COR-L47 (cell line): ENCODE data around the gene PRKN.

Experiments used
- DNase-seq: peaks from one replicate; lab custom pipeline; 2025; lab: John Stamatoyannopoulos, UW

Gene PRKN

DNA sequence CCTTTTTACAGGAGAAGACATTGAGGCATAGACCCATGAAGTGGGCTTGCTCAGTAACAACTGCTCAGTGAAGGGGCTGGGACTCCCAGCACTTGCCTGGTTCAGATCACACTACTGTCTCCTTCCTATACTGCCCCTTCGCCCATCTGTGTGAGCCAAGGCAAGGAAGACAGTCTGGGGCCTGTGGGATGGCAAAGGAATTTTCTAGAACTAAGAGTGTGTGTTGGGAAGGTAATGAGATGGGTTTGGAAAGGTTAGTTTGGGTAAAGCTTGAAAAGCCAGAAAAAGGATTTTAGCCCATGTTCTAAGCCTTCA, 1240.4 kb downstream of the PRKN start:
- no peak for DNase-seq

DNA sequence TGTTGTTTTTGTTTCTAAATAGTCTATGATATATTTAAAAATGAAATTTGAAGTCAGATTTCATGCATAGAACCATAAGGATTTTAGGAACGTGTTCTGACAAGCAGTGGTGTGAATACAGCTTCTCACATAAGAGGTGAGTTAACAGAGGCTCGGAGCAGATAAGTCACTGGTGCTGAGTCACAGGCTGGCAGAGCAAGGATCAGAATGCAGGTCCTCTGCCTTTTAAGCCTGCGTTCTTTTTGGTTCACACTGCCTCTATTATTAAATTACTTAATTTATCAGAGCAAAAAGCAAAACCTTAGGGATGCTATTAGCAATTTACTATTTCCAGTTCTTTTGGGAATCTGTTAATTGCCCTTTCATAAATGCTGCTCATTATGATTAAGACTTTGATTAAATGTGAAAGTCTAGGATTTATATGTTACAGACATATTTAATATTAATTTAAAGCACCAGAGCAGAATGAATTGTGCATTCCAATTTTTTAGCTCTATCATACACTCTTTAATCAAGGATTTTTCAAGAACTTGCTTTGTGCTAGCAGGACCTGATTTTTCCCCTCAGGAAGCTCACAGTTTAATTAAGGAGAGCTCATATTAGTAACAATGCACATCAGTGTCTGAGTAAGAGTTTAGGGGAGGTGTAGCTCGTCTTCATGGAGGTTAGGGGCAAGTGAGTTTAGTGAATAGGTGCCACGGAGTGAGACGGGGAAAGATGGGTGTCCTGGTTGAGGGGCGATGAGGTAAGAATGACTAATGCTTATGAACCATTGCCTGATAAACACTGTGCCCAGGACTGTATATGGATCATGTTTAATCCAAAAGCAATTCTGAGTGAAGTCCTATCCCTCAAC, 1241.0 kb downstream of the PRKN start:
- no peak for DNase-seq

DNA sequence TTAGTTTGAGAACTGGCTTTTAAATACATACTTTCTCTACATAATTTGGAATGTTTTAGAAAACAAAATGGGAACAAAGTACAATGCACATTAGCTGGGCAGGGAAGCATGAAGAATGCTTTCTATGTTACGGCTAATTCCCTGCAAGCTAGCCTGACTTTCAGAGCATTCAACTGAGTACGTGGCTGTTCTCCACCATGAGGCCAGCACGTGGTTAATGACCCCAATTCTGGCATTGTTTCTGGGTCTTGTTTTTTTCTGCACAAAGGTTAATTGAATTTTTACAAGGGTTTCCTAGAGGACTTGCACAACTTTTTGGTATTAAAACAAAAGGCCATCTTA, 1245.1 kb downstream of the PRKN start:
- DNase-seq: no peak

DNA sequence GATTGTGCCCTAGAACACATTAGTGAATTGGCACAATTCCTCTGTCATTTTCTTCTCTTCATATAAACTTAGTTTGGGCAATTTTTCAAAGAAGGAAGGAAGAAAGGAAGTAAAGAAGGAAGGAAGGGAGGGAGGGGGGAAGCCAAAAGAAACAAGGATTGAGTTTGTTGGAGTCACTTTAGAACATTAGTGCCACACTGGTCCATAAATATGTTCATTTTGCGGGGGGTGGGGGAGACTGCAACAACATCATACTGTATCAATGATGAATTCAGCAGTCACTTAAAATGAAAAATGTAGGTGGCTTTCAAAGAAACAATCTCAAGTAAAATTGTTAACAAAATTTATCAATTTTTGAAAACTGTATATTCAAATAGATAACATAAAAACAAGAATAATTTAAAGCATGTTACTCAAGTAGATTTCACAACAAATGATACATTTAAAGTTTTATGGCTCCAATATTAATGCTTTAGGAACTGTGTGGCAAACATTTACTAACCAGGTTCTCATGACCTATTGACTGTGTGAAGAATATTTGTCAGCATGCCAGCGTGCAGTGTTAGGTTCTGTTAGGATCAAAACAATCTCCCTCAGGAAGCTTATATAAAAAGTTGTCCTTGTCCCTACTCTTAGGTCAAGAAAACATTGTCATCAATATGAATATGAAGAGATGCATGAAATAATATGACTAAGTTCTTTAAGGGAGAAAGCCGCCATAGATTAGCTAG, 1245.6 kb downstream of the PRKN start:
- DNase-seq: no peak

DNA sequence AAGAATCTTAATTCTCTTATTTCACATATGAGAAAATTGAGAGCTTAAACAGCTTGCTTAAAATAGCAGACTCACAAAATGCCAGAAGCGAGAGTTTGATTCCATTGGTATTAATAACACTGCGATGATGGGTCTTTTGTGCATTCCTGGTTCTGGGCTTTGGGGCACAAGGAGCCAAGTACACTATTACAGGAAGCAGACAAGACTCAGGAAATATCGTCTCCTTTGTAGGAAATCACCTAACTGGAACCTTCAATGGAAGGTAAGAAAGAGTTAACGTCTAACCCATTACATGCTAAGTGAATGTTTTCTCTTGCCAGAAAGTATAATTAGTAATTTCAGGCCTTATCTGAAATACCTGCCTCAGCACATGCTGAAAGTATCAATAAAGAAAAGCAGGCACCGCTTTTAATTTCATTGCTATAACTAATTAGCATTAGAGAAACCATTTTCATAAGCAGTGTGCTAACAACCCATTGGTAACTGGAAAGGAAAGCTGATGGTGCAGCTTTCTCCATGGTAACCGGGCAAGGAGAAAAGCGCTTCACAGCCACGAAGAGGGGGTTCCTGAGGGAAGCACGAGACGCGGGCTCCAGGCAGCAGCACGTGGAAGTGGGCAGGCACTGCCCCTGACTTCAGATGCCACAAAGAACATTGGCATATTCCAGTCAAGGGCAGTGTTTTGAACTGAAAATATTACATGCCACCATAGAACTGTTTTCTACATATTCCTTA, 1247.0 kb downstream of the PRKN start:
- no peak for DNase-seq

DNA sequence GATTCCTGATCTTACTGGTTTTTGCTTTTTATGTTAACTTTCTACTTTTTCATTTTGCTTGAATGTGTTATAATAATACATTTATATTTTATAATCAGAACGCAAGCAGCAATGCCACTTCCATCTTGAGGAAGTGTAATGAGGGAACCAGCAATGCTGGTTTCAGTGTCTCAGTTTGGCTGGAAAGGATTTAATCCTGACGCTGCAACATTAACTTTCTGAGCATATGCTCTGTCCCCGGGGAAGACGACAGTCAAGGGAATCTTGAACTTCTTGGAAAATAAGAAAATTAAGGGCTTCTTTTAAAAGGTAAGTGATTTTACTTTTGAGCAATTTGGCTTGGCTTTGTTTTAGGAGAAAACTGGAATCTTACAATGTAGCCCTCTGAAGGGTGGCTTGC, 1248.2 kb downstream of the PRKN start:
- no peak for DNase-seq

DNA sequence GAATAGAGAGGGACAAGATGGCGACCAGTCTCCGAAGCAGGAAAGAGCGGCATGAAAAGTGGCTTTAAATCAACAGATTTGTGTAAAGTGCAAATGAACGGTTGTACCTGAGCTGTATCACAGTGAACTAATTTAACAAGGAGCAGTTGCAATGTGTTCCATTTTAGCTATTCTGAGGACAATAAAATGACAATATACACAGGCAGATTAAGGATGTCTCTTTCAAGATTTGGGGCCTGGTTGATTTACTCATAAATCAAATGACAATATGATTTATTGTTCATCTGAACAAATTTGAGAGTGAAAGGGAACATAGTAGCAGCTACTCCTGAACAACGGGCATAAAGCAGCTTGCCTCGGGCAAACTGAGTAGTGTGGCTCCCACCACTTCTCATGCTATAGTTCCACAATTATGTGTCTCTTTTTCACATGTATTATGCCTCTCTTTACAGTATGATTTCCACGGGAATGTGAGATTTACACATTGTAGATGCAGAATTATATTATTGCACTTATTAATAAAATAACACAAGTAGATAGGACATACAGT, 1249.6 kb downstream of the PRKN start:
- DNase-seq: no peak

DNA sequence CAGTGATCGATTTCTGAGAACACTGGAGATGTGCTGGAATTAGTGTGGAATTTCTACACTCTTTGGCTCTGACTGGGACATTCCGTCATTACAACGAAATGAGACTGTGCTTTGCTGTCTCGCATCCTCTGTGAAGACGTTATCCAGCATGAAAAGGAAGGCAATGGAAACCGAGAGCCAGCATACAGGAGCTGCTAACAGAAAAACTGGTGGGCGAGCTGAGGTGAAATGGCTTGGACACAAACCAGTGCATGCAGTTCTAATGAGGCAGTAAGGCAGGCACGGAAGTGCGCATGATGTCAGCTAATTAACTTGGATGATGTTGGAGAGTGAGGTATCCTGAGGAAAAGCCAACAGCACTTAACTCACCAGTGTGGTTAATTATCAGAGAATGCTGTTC, 1250.9 kb downstream of the PRKN start:
- no peak for DNase-seq

DNA sequence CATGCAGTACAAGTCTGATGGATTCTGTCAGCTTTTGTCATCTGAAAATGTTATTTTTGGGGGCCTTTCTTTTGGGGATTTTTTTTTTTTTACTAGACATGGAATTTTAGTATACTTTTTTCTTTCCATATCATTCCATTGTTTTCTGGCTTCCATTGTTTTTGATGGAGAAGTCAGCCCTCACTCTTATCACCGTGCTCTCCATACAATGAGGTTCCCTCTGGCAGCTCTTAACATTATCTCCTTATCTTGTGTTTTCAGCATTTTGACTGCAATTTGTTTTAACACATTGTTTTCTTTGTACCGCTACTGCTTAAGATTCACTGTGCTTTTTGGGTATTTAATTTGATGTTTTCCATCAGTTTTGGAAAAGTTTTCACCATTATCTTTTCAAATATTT, 1262.2 kb downstream of the PRKN start:
- no peak for DNase-seq

DNA sequence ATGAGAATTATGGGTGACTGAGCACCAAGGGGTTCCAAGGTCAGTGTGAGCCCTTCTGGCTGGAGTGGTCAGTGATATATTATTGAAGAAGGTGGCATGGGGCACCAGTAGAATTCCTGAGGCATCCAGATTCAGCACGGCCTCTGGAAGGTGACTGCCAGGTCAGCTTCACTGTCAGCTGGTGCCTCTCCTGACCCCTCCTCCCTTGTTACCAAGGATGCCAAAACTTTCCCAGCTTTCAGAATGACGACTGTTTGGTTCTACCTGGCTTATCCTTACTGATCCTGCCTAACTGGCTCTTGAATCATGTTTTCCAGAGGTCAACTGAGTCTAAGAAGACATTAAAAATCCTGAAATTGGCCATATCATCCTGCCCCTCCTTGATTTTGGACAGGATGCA, 1264.5 kb downstream of the PRKN start:
- no peak for DNase-seq

DNA sequence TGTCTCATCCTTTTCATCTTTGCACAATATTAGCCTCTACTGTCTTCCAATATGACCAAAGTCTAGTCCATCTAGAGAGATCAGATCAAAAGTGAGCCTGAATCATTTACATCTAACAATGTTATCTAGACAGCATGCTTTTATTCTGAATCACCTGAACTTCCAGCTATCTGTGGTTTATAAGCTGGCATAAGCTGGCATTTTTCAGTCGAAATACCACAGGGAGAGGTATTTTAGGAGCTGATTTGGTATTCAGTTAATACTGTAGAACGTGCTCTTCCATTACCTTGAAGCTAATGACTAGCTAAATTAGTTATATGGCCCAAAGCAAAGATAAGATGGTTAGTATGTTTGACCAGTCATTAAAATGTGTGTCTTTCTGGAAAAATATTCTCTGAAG, 1265.4 kb downstream of the PRKN start:
- DNase-seq: no peak

DNA sequence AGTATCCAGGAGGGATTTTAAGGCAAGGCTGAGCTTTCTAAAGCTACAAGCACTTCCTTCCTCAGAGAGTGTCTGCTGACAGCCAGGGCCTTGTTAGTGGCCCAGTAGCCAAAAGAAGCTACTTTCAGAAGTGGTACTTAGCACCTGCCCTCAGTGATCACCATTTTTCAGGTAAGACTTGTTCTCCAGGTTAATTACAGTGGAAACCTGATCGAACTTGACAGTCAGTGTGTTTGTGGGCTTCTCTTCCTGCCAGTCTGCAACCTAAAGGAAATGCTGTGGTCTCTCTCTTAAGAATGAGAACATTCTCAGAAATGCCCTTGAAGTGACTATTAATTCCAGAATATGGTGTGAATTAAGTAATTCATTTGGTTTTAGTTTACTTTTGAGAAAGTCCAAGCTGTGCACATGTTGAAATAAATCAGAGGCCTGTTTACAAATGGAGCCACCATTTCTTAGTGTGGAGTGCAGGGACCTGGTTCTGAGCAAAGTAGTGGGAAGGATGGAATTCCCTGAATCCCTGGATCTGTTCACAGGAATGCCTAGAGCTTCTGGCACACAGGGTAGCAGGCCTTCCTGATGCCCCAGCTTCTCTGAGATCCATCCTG, 1268.5 kb downstream of the PRKN start:
- no peak for DNase-seq

DNA sequence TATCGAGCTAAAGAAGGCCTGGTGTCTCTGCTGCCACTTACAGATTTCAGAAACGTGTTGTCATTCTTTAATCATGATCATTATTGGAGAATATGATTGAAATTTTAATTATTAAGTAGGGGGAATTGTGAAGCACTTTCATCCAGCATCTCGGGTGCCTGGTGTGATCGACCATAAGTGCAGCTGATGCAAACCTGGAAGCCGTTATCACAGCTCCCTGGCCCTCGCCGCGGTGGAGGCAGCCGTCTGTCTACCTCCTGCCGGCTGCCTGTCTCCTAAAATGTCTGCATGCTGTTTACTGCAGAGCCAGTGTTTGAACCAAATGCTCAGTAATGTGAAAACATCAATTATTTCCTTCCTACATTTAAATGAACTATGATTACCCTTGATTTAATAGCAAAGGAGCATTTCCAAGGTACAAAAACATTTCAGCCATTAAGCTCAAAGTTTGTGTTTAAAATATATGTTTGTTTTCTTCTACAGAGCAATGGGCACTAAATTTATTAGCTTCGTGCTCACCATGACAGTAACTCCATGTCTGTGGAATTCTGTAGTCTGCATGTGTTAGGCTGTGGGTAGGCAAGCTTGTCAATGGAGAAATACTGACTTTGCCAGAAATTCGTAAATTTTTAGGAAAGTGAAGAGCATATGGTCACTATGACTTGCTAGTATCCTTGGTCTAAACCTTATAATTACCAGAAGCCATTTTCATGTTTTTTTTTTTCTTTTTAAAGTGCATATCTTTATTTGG, 1269.2 kb downstream of the PRKN start:
- DNase-seq: no peak

DNA sequence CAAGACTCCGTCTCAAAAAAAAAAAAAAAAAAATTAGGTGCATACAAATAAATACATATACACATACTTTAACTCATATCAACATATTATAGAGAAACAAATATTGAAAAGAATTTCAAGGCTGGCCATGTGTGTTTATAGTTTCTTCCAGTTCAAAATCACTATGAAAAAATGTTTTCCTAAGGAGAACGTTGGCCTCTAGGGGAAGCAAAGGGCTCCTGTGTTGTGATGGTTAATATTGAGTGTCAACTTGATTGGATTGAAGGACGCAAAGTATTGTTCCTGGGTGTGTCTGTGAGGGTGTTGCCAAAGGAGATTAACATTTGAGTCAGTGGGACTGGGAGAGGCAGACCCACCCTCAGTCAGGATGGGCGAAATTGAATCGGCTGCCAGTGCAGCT, 1271.7 kb downstream of the PRKN start:
- no peak for DNase-seq

DNA sequence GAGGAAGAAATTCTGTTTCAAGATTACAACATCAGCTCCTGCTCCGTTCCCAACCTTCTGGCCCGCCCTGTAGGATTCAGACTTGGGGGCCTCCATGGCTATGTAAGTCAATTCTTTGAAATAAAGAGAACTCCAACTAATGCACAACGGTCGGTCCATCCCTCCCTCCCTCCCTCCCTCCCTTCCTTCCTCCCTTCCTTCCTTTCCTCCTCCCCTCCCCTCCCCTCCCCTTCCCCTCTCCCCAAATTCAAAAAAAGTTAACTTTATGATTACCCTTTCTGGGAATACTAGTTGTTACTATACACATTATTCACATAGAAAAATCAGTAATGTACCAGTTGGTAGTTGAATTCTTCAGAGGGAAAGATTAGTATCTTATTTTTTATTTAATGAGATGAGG, 1274.0 kb downstream of the PRKN start:
- DNase-seq: no peak

DNA sequence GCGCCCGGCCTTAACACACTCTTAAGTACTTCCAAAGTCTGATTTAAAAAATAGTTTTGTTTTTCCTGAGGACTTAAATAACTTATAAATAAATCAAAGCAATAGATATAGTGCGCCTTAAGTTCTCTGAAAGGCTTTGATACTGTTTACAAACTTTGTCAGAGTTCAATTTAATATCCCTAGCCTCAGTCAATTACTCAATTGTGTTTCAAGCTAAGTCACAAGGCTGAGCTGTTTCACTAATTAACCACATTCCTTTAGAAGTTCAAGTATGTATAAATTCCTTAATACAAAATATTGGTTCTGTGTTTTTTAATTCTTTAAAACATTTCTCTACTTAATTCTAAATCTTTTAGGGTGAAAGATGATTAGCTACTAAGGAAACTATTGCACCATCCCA, 1275.3 kb downstream of the PRKN start:
- no peak for DNase-seq

DNA sequence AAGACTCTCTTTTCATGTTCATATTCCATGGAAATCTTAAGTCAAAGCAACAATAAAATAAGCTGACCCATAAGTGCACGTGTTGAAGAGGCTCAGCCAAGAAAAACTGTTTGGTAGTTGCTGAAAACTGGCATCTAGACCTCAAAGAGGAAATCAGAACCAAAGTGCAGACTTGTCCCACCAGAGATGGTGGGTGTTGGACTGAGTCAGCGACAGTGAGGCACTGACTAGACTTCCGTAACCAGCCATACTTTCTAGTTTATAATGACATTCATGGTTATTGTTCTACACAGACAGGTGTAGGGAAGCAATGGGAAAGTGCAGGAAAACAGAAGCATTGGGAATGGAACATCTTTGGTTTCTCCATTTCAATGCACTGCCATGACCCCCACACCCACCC, 1278.0 kb downstream of the PRKN start:
- DNase-seq: no peak

DNA sequence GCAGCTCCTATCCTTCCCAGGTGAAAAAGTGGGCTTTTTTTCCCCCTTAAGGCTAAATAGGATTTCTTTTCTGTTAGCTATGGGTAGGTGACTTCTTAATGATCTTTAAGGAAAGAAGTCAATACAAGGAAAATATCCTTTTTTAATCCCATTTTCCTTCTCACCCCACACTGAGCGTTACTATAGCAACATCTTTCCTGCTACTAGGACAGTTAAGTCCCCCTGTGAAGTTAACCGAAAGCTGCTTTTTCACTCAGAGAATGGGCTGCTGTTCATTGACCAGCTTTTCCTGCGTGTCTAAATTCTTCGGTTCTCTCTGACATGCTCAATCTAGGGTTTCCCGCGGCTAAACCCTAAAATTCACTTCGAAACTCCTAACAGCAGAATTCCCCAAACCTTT, 1280.6 kb downstream of the PRKN start:
- DNase-seq: no peak

DNA sequence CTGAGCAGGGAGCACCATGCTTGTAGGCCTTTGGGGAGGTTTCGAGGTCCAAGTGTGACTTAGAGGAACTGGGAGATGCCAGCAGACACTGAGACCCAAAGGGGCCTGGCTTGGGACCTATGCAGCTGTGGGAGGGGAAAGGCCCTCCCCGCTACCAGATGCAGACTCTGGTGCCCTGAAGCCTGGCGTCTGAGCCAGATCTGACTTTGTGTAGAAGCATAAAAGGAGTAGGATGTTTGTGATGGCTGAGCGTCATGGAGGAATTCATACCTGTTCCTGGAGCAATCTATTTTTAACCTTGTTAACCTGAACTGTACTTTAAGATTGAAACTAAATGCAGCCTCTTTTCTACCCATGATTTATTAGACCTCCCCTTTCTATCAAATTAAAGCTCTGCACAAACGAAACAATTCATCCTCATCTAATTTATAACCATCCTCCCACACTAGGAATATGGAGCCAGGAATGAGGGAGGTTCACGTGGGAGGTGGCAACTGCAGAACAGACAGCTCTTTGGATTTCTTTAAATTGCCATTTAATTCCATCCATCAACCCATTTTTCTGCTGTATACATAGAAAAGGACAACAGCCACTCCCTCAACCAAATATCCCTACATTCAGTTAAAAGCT, 1281.2 kb downstream of the PRKN start:
- DNase-seq: no peak

DNA sequence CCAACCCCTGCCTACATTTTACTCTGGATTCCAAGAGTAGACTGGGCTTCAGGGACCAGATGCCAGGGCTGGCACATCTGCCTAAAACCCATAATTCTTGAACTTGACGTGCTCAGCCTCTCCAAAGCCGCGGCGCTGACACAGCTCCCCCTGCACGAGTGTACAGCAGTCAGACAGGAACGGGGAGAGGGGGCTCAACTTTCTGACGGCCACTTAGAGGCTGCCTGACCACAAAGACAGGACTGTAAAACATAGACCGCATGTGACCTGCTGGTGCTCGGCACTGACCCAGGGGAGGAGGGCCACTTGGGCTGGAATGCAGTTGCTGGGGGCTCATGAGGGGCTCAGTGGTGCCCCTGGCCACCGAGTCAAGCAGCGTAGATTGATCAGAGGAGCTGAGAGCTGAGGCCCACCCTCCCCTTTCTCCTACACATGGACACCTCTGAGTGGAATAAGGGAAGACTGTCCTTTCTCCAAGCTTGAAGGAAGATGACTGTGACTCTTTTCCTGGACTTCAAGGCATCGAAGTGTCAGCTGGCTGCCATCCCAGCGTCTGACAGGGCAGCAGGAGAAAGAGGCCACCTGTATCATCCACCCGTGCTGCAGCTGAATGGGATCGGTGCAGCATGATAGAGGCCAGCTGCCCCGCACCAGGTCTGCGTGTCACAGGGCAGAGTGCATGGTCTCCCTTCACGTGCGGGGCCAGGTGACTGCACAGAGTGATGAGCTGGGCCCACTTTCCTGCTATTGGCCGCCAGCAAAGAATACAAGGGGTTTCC, 1282.4 kb downstream of the PRKN start:
- no peak for DNase-seq

DNA sequence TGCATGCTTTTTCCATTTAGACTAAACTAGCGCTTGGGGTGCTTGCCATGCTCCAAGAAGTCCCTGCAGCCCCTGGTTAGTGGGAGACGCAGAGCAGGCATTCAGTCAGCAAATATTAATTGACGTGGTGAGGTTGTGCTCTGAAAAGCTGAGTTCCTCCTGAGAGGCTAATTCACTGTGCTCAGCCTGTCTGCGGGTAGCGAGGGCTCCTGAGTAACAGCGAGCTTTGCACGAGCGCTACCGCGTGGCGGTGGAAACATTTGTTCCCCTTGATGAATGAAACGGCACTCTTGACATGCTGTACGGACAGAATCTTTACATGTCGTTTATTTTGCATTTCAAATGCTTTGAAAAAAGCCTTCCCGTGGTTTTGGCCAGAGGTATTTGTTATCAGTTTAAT, 1283.1 kb downstream of the PRKN start:
- DNase-seq: no peak
